HUES64 (cell line): ENCODE data around the gene TLN1.

Experiments
- H3K27ac ChIP-seq: 2 replicates; pipeline ENCODE4 v1.7.0; 2013; ENCODE audit warnings: low read depth, low read length, inconsistent platforms
- H3K27me3 ChIP-seq: 2 replicates; pipeline ENCODE4 v1.6.1; 2013; ENCODE audit warnings: mild to moderate bottlenecking, low read length; ENCODE audit not compliant: insufficient read depth
- H3K36me3 ChIP-seq: 2 replicates; pipeline ENCODE4 v1.6.1; 2013; ENCODE audit warnings: mild to moderate bottlenecking, low read length; ENCODE audit not compliant: insufficient read depth
- H3K4me1 ChIP-seq: 2 replicates; pipeline ENCODE4 v1.6.1; 2013; ENCODE audit warnings: mild to moderate bottlenecking, low read length, moderate library complexity; ENCODE audit not compliant: insufficient read depth
- H3K4me3 ChIP-seq: 2 replicates; pipeline ENCODE4 v1.5.1; 2013; ENCODE audit warnings: mild to moderate bottlenecking, low read length, moderate library complexity
- H3K9ac ChIP-seq: 2 replicates; pipeline ENCODE4 v1.6.1; 2013; ENCODE audit warnings: mild to moderate bottlenecking, low read depth, low read length
- H3K9me3 ChIP-seq: 2 replicates; pipeline ENCODE4 v1.6.1; 2013; ENCODE audit warnings: low read depth, low read length; ENCODE audit not compliant: insufficient read depth
- WGBS: fragments of 150-250, 120-280 bp; methylation state at CpG from one replicate; pipeline ENCODE4 v1.1.7; 2013; ENCODE audit warnings: missing lambda C conversion rate; 5-methylcytosine and 5-hydroxymethylcytosine counted together

Gene TLN1

DNA sequence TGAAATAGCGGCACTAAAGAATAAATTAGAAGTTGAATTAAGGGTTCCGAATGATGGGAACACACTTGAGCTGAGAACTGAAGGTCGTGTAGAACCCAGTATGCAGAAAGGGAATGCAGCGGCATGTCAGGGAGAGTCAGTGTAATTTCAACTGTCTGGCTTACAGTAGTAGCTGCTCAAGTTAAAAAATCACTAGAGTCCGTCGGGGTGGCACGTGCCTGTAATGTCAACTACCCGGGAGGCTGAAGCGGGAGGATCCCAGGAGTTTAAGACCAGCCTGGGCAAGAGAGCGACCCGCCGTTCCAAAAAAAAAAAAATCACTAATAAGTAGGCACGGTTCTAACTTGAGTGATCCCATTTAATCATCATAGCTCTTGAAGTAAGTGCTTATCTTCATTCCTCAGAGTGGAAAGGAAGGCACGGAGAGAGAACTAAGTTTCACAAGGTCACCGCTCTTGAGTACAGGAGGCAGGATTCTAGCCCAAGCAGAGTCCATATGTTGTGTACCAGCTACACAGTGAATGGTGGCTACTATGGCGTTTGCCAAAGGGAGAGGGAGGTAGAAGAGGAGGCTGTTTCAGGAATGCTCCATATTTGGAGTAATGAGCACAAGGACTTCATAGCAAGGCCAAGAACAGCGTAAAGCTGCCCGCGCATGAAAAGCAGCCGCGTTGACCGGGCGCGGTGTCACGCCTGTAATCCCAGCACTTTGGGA is 75.0 kb downstream of the TLN1 start:
- H3K9ac ChIP-seq = peak overlapping the region; percentile 67
- H3K36me3 ChIP-seq = peaks cover 20% of the 10 kb centered on the region
- H3K4me1 ChIP-seq = peaks cover 8% of the 10 kb centered on the region; the same call in 1 of the 2 replicates
- WGBS = 45% methylated on average over 25 of the region's 25 CpGs
- 0 out of 2 replicates have a peak, but pooled peaks cover 5% of the 10 kb centered on the region for H3K27me3 ChIP-seq
- H3K4me3 ChIP-seq = peak overlapping the region; percentile 62
- peak overlapping the region; percentile 68 for H3K27ac ChIP-seq
- H3K9me3 ChIP-seq = no peaks in the 10 kb centered on the region

- Histone ChIP-seq H3K9me3 (no peaks in the 10 kb centered on the region), H3K27ac (no peak overlapping the region), H3K9ac (no peak overlapping the region), H3K4me1 (peaks cover 8% of the 10 kb centered on the region), H3K36me3 (peaks cover 13% of the 10 kb centered on the region), H3K4me3 (no peak overlapping the region; the same call in 1 of the 2 replicates), H3K27me3 (0 out of 2 replicates have a peak, but pooled peaks cover 5% of the 10 kb centered on the region)
- WGBS = 90% methylated on average over 17 of the region's 17 CpGs
These were observed 75.6 kb downstream of the TLN1 start for GRCh38 chr9:35656348-35656747.

DNA sequence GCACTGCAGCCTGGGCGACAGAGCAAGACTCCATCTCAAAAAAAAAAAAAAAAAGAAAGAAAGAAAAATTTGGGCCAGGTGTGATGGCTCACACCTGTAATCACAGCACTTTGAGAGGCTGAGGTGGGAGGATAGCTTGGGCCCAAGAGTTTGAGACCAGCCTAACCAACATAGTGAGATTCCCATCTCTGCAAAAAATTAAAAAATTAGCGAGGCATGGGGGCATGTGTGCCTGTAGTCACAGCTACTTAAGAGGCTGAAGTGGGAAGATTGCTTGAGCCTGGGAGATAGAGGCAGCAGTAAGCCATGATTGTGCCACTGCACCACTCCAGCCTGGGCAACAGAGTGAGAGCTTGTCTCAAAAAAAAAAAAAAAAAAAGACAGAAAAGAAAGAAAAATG is 78.4 kb downstream of the TLN1 start:
- no peak overlapping the region for H3K9ac ChIP-seq
- H3K27me3 ChIP-seq = 0 out of 2 replicates have a peak, but pooled peaks cover 5% of the 10 kb centered on the region
- H3K4me1 ChIP-seq = peaks cover 13% of the 10 kb centered on the region
- H3K4me3 ChIP-seq = no peak overlapping the region
- no peaks in the 10 kb centered on the region for H3K36me3 ChIP-seq
- no peak overlapping the region for H3K27ac ChIP-seq
- 100% methylated on average over 1 of the region's 2 CpGs for WGBS
- H3K9me3 ChIP-seq = no peaks in the 10 kb centered on the region

DNA sequence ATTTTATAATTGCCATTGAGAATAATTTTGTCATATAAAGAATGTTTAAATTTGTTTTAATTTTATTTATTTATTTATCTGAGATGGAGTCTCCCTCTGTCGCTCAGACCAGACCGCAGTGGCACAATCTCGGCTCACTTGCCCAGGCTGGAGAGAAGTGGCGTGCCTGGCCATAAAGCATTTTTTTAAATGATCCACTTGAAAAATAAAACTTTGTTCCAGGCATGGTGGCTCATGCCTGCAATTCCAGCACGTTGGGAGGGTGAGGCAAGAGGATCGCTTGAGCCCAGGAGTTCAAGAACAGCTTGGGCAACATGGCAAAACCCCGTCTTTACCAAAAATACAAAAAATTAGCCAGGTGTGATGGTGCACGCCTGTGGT is 79.2 kb downstream of the TLN1 start:
- peaks cover 13% of the 10 kb centered on the region for H3K4me1 ChIP-seq

DNA sequence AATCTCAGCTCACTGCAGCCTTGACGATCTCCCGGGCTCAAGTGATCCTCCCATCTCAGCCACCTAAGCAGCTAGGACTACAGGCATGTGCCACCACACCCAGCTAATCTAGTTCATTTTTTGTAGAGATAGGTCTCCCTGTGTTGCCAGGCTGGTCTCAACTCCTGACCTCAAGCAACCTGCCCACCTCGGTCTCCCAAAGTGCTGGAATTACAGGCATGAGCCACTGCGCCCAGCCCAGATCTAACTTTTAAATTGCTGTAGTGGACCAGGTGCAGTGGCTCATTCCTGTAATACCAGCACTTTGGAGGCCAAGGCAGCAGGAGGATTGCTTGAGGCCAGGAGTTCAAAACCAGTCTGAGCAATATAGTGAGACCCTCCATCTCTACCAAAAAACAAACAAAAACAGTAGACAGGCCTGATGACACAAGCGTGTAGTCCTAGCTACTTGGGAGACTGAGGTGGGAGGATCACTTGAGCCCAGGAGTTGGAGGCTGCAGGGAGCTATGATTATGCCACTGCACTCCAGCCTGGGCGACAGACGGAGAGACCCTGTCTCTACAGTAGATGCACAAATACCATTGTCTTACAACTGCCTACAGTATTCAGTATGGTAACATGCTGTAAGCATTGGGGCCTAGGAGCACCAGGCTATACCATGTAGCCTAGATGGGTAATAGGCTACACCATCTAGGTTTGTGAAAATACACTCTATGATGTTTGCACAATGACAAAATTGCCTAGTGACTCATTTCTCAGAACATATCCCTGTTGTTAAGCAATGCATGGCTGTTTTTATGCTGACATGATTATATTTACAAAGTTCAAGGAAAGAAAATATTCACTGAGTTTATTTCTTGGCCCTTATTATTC is 79.8 kb downstream of the TLN1 start:
- Histone ChIP-seq H3K36me3 (no peaks in the 10 kb centered on the region), H3K4me3 (no peak overlapping the region), H3K27me3 (0 out of 2 replicates have a peak, but pooled peaks cover 7% of the 10 kb centered on the region), H3K9ac (no peak overlapping the region), H3K4me1 (peaks cover 13% of the 10 kb centered on the region), H3K9me3 (no peaks in the 10 kb centered on the region), H3K27ac (no peak overlapping the region)
- WGBS = 90% methylated on average over 7 of the region's 7 CpGs

More for the DNA sequence above, 79.2 kb downstream of the TLN1 start:
- Histone ChIP-seq H3K9me3 (no peaks in the 10 kb centered on the region), H3K27ac (no peak overlapping the region), H3K9ac (no peak overlapping the region), H3K27me3 (0 out of 2 replicates have a peak, but pooled peaks cover 5% of the 10 kb centered on the region), H3K4me3 (no peak overlapping the region), H3K36me3 (no peaks in the 10 kb centered on the region)
- WGBS = 95% methylated on average over 8 of the region's 8 CpGs

DNA sequence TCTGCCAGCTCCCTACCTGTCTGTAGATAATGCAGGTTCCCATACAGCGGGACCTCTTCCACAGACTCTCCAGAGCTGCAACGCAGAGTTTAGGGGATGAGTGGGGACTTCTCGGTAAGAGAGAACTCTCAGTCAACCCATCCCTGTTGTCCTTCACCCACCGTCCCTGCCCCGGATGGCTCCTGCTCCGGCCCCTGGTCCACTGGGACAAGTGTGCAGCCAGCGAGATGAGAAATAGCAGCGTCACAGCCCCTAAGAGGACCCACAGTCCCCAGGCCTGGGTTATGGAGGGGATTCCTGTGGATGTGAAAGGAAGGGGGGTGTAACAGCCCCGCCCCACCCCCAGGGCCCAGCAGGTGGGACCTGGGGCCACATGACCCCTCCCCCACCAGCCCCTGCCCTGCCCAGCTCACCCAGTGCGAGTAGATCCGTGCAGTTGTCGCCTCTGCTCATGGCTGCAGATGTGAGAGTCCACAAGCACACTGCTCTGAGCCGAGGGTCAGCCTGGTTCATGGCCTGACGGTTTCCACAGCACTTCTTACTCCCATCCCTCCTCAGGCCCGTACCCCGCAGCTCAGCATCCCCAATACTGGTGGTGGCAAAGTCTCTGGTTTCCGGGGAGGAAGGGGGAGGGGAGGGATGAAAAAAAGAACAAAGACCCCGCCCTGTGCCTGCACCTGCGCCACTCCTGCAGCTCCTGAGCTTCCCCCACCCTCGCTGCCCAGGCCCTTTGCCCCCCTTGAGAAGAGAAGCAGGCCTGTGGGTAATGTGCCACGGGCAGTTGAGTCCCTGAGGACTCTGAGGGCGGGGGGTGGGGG is 81.4 kb downstream of the TLN1 start, which contains the start of gene SIT1:
Gene SIT1, minus strand, starts transcription at position 591 of the 818 bp plus-strand sequence. Its CDS starts 78 bp downstream, at position 513.
- 66% methylated on average over 22 of the region's 22 CpGs for WGBS
- H3K9ac ChIP-seq = no peak within 1 kb of the TSS

DNA sequence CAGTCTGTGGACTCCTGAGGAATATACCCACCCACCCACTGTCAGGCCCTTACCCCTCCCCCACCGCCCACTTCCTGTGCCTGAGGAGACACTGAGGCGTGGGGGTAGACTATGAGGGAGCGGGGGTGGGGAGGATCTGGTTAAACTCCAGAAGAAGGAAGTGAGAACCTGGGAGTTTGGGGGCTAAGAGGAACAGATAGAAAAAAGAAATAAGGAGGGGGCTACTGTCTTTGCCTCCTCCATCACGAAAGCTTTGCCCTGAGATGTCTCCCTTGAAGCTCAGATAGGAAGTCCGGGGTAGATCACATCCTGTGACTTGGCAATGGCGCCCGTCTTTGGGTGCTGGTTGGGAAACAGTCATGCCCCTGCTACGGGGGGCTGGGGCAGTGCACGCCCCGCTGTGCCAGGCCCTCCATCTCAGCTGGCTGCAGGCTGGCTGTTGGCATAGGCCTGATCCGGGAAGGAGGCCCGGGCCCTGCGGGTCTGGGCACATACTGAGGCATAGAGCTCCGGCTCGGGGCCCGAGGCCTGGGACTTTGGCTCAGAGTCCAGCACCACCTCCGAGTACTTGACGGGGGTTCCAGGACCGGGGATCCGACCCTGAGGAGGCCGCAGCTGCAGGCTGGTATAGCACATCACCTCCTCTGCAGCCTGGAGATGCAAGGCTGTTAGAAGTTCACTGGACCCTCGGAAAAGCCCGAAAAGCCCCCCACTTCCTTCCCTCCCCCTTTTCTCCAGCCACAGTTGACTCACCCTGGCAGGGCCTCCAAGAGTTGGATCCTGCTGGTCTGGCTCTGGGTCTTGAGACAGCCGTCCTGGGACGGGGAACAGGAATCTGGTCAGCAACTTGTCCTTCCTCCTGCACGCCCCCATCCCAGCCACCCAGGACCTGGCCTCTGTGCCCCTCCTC is 82.3 kb downstream of the TLN1 start:
- Histone ChIP-seq H3K9ac (no peak overlapping the region), H3K4me1 (peaks cover 16% of the 10 kb centered on the region), H3K27me3 (0 out of 2 replicates have a peak, but pooled peaks cover 3% of the 10 kb centered on the region), H3K36me3 (no peaks in the 10 kb centered on the region), H3K4me3 (no peak overlapping the region), H3K9me3 (no peaks in the 10 kb centered on the region), H3K27ac (no peak overlapping the region)
- 89% methylated on average over 25 of the region's 26 CpGs for WGBS

More for the DNA sequence above, 81.4 kb downstream of the TLN1 start, which contains the start of gene SIT1:
- Histone ChIP-seq H3K4me3 (peak within 1 kb of the TSS; percentile 27; the same call in 1 of the 2 replicates), H3K36me3 (no peaks in the 10 kb centered on the region), H3K9me3 (no peaks in the 10 kb centered on the region), H3K4me1 (peaks cover 15% of the 10 kb centered on the region), H3K27ac (no peak within 1 kb of the TSS), H3K27me3 (0 out of 2 replicates have a peak, but pooled peaks cover 3% of the 10 kb centered on the region)
